HG02610 (cell line): Measurements from ENCODE around the gene CMPK2.
"Not testable (repeated sequence)": the region's sequence is repeated elsewhere in the genome, so short reads cannot be mapped to it uniquely, and the experiment has no call there.

Experiments
- ATAC-seq: cut with Tn5 transposase; IDR thresholded peaks from one replicate; pipeline ENCODE4 v1.9.1; 2021; ENCODE audit warnings: mild to moderate bottlenecking, moderate library complexity; ENCODE audit not compliant: unreplicated experiment

The CMPK2 gene, protein sequence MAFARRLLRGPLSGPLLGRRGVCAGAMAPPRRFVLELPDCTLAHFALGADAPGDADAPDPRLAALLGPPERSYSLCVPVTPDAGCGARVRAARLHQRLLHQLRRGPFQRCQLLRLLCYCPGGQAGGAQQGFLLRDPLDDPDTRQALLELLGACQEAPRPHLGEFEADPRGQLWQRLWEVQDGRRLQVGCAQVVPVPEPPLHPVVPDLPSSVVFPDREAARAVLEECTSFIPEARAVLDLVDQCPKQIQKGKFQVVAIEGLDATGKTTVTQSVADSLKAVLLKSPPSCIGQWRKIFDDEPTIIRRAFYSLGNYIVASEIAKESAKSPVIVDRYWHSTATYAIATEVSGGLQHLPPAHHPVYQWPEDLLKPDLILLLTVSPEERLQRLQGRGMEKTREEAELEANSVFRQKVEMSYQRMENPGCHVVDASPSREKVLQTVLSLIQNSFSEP

GRCh38 chr2:6865346-6866274 is at the start of gene CMPK2:
Gene CMPK2, minus strand, starts transcription at chr2:6865907. Its CDS starts 211 bp downstream, at chr2:6865696.
- ATAC-seq = peak; percentile 77

GRCh38 chr2:6915399-6915798 is 49.7 kb upstream of the CMPK2 start:
- ATAC-seq = no peak

- ATAC-seq = no peak
Measured at GRCh38 chr2:6914828-6915227, 49.1 kb upstream of the CMPK2 start.

GRCh38 chr2:6913415-6914157 is 47.9 kb upstream of the CMPK2 start:
- ATAC-seq = no peak

GRCh38 chr2:6911721-6912120 is 46.0 kb upstream of the CMPK2 start:
- ATAC-seq = no peak

DNA sequence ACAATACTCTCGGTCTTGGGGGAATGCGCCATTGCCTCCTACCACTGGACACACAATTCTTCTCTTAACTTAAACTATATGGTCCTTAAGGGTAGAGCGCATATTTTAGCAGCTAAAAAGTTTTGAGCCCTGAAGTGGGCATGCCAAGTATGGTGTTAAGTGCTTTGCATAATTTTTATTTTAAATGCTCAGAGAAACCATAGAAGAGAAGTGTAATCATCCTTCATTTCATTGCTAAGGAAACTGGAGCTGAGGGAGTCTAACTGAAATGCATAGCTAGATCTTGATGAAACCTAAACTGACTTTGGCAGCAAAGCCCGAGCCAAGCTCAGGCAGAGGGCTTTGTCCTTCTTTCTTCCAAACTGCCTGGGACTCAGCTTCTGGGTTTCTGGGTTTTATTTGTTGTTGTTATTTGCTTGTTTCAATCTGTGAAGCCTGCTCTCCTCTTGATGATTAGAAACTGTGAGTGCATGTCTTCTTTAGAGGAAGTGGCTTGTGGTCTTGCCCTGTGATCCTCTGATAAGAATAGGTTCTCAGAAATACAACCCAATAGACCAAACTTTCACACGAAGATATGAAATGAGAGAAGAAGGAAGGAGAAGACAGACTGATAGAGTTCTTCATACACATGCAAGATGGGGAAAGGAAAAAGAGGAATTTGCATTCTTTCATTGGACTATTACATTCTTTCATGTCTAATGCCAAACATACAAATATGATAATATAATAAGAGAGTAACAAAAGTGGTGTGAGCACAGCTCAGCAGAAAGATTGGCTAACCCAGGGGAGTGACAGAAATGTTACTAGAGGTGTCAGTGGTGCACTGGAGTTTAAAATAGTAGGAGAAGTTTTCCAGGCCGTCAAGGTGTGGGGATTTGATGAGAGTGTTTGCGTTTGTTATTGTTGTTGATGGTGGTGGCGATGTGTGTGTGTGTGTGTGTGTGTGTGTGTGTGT is 44.0 kb upstream of the CMPK2 start:
- ATAC-seq = peak; percentile 97

GRCh38 chr2:6908291-6908690 is 42.6 kb upstream of the CMPK2 start:
- no peak for ATAC-seq

- no peak for ATAC-seq
Measured at GRCh38 chr2:6906165-6906741, 40.5 kb upstream of the CMPK2 start.

DNA sequence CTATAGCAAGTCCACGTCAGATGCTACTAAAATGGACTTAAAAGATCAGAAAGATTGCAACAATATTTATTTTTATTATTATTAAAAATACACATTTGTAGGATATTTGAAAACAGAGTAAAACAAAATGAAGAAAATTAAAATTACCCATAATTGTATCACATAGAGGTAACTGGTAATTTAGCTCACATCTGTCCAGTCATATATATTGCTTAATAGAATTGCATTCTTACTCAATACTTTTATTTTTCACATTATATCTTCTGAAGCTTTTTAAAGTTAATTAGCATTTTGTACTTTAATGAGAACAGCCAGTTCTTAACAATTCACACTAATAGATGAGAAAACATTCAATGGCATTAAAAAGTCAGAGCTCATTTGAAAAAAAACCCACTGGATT is 40.0 kb upstream of the CMPK2 start:
- ATAC-seq = no peak

DNA sequence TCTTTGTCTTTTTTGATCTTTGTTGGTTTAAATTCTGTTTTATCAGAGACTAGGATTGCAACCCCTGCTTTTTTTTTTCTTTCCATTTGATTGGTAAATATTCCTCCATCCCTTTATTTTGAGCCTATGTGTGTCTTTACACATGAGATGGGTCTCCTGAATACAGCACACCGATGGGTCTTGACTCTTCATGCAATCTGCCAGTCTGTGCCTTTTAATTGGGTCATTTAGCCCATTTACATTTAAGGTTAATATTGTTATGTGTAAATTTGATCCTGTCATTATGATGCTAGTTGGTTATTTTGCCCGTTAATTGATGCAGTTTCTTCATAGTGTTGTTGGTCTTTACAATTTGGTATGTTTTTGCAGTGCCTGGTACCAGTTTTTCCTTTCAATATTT is 36.9 kb upstream of the CMPK2 start:
- ATAC-seq = not testable (repeated sequence)

GRCh38 chr2:6896930-6897759 is 31.4 kb upstream of the CMPK2 start:
- no peak for ATAC-seq

DNA sequence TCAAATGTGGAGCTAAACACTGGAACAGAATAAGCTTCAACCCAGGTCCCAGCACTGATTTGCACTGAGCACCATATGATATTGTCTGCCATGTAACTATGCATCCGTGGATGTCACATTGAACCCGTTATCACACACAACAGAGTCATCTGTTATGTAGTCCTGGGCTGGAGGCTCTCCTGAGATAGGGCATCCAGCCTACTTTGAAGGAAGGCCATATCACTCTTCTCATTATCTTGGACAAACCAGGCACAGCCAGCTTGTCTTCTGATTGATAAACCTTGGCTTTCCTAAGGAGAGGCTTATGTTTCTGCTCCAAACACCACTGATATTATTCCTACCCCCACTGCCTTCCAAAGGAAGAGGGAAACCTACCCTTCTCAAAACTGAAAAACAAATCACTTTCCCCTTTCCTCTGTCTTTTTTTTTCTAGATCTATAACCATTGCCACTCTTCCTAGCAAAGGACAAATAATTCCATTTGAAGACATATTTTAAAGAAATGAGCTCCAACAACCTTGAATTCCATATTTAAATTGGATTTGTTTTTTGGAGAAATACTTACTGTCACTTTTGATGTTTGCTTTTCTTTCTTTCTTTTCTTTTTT is 28.3 kb upstream of the CMPK2 start:
- ATAC-seq = no peak

DNA sequence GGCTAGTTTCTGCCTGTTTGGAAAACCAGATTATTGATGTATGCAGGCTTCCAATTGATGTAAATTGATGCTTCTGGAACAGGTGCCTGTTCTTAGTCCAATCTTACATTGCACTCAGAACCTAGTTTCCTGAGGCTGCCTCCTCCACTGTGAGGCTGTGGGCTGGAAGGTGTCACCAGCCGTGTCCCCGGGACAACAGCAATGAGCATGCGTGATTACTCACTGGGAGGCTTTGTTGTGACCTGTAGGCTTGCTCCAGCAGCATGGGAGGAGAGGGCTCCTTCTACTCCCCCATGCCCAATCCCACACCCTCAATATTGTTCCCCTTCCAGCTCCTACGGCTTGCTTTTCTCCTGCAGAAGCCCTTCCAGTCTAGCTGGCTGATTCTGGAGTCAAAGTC is 23.0 kb upstream of the CMPK2 start:
- no peak for ATAC-seq

DNA sequence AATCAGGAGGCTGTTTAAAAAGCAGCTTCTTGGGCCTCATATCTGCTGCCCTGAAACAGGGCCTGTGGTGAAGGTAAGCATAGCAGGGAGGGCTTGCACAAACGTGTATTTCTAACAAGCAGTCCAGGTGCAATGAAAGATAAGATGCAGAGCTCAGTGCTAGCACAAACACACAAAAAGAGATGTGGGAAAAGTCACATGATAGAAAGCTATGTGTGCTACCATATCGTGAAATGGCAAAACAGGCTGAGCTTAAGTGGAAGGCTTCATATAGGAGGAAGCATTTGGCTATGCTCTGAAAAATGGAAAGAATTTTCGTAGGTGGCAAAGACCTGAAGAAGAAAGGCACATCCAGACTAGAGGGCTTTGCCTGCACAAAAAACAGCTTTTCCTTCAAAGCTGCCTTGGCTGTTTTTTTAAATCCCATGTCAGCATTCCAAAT is 22.1 kb upstream of the CMPK2 start:
- no peak for ATAC-seq

GRCh38 chr2:6885968-6886367 is 20.3 kb upstream of the CMPK2 start:
- ATAC-seq = no peak

- ATAC-seq = no peak
Measured at GRCh38 chr2:6885551-6885950, 19.8 kb upstream of the CMPK2 start.

GRCh38 chr2:6883448-6884122 is 17.9 kb upstream of the CMPK2 start:
- no peak for ATAC-seq

- no peak for ATAC-seq
Measured at GRCh38 chr2:6881516-6881915, 15.8 kb upstream of the CMPK2 start.
